GM19452 (cell line): Measurements from ENCODE around the gene MYADML2.
"Not testable (repeated sequence)": the region's sequence is repeated elsewhere in the genome, so short reads cannot be mapped to it uniquely, and the experiment has no call there.

Source experiments
- ATAC-seq: cut with Tn5 transposase; IDR thresholded peaks from one replicate; pipeline ENCODE4 v1.9.1; 2021; ENCODE audit not compliant: unreplicated experiment

Gene MYADML2

GRCh38 chr17:81959362-81960129 lies 12.5 kb upstream of the MYADML2 start:
- no peak for ATAC-seq

GRCh38 chr17:81958633-81959342 lies 11.8 kb upstream of the MYADML2 start:
- ATAC-seq = no peak

- ATAC-seq = no peak
Observed at GRCh38 chr17:81957691-81958432, 10.8 kb upstream of the MYADML2 start.

- no peak for ATAC-seq
Observed at GRCh38 chr17:81956607-81957589, 9.9 kb upstream of the MYADML2 start.

- no peak for ATAC-seq
Observed at GRCh38 chr17:81955756-81956544, 8.9 kb upstream of the MYADML2 start.

GRCh38 chr17:81955058-81955681 lies 8.1 kb upstream of the MYADML2 start:
- ATAC-seq = no peak

GRCh38 chr17:81954131-81955057 lies 7.4 kb upstream of the MYADML2 start:
- ATAC-seq = no peak

- ATAC-seq = not testable (repeated sequence)
Observed at GRCh38 chr17:81953443-81953842, 6.4 kb upstream of the MYADML2 start.

- no peak for ATAC-seq
Observed at GRCh38 chr17:81952792-81953228, 5.8 kb upstream of the MYADML2 start.

GRCh38 chr17:81951785-81952684 lies 5.0 kb upstream of the MYADML2 start:
- ATAC-seq = no peak

GRCh38 chr17:81950501-81950900 lies 3.5 kb upstream of the MYADML2 start:
- ATAC-seq = no peak

- ATAC-seq = no peak
Observed at GRCh38 chr17:81948635-81949378, 1.8 kb upstream of the MYADML2 start.

GRCh38 chr17:81944858-81945257 lies 2.2 kb downstream of the MYADML2 start:
- no peak for ATAC-seq

- no peak for ATAC-seq
Observed at GRCh38 chr17:81942167-81942553, 4.9 kb downstream of the MYADML2 start.

GRCh38 chr17:81941484-81942166 lies 5.4 kb downstream of the MYADML2 start:
- no peak for ATAC-seq
